8988T (cell line): ENCODE measurements around the gene CUTC.
"Not testable (repeated sequence)": the region's sequence is repeated elsewhere in the genome, so short reads cannot be mapped to it uniquely, and the experiment has no call there.

Source experiments
- DNase-seq: peaks from one replicate; pipeline ENCODE4 v3.0.0; 2011

The CUTC gene

GRCh38 chr10:99743841-99744240, 11.8 kb downstream of the CUTC start:
- DNase-seq, result no peak

GRCh38 chr10:99746166-99746565, 14.1 kb downstream of the CUTC start:
- not testable (repeated sequence) for DNase-seq

- no peak for DNase-seq
Observed at GRCh38 chr10:99748823-99749451, 16.9 kb downstream of the CUTC start.

GRCh38 chr10:99750641-99751040, 18.6 kb downstream of the CUTC start:
- no peak for DNase-seq

- DNase-seq, result no peak
Observed at GRCh38 chr10:99754670-99755069, 22.6 kb downstream of the CUTC start.

GRCh38 chr10:99756159-99756558, 24.1 kb downstream of the CUTC start:
- no peak for DNase-seq

GRCh38 chr10:99758211-99758891, 26.3 kb downstream of the CUTC start:
- no peak for DNase-seq

- DNase-seq, result no peak
Observed at GRCh38 chr10:99760321-99760720, 28.3 kb downstream of the CUTC start.

- DNase-seq, result no peak
Observed at GRCh38 chr10:99761365-99761764, 29.3 kb downstream of the CUTC start.

GRCh38 chr10:99765672-99766301, 33.8 kb downstream of the CUTC start:
- DNase-seq, result no peak

- DNase-seq, result no peak
Observed at GRCh38 chr10:99766302-99766681, 34.3 kb downstream of the CUTC start.

GRCh38 chr10:99767901-99768300, 35.9 kb downstream of the CUTC start:
- no peak for DNase-seq

- no peak for DNase-seq
Observed at GRCh38 chr10:99768556-99768955, 36.5 kb downstream of the CUTC start.

- no peak for DNase-seq
Observed at GRCh38 chr10:99769706-99770105, 37.7 kb downstream of the CUTC start.

GRCh38 chr10:99770408-99771045, 38.5 kb downstream of the CUTC start:
- no peak for DNase-seq

GRCh38 chr10:99775850-99776249, 43.8 kb downstream of the CUTC start:
- no peak for DNase-seq

- no peak for DNase-seq
Observed at GRCh38 chr10:99777918-99778714, 46.1 kb downstream of the CUTC start.

GRCh38 chr10:99779335-99779734, 47.3 kb downstream of the CUTC start:
- no peak for DNase-seq

- DNase-seq, result no peak
Observed at GRCh38 chr10:99781734-99782429, 49.8 kb downstream of the CUTC start.

- DNase-seq, result no peak
Observed at GRCh38 chr10:99782447-99783286, 50.6 kb downstream of the CUTC start, which contains the start of gene ABCC2. TSS of gene ABCC2 (plus strand) at chr10:99782640. CDS start at chr10:99782845, 205 bp downstream.

GRCh38 chr10:99784016-99784726, 52.1 kb downstream of the CUTC start:
- no peak for DNase-seq
